ENCODE measurements around the gene RCAN1.

- TF ChIP-seq POLR2A (IDR thresholded peaks at IDR 0.05) (no peak), CTCF (IDR thresholded peaks at IDR 0.05) (no peak), EP300 (IDR thresholded peaks at IDR 0.05) (no peak), POLR2AphosphoS5 (IDR thresholded peaks at IDR 0.05) (peak; percentile 52)
Observed at GRCh38 chr21:34593954-34594531, 20.9 kb downstream of the RCAN1 start.
